HepG2 (cell line): ENCODE measurements around the gene AGTRAP. TPM values are rescaled to one million over a fixed set of nuclear protein-coding genes. Genes with fewer than 3 reads are reported as not detected.
A peak's percentile ranks its signal among the peaks of the same experiment; 100 is the strongest.

Source experiments
- ATAC-seq: fragments of 200-7000 bp; cut with Tn5 transposase; 3 replicates; pipeline ENCODE4 v1.9.1; 2020; ENCODE audit warnings: mild to moderate bottlenecking, moderate library complexity
- BruUV-seq: library from RNA; stranded (reverse); fragments of 400-500 nt; replicated peaks from 2 replicates; lab custom pipeline; 2021; lab: Mats Ljungman, UMichigan
- CTCF ChIA-PET: fragments of 300-600 bp; formaldehyde crosslinking; extraction: SDS; loops from one replicate; lab custom pipeline; 2021; ENCODE audit warnings: low total read pairs, inconsistent platforms, low intra/inter-chr PET ratio; lab: Yijun Ruan, JAX
- POLR2A ChIA-PET: fragments of 350-600 bp; sonication (Branson Sonifier 250); formaldehyde crosslinking; loops from one replicate; lab custom pipeline; 2020; ENCODE audit warnings: antibody characterized with exemption, inconsistent platforms; lab: Yijun Ruan, JAX
- DNase-seq: peaks from one replicate; pipeline ENCODE4 v3.0.0-alpha.2; 2015; ENCODE audit warnings: low spot score
- FAIRE-seq: peaks from 3 replicates; lab custom pipeline; 2011; peaks lifted over from hg19 to GRCh38; lab: Jason Lieb, UNC
- H2AFZ ChIP-seq: one replicate; pipeline ENCODE4 v1.6.1; 2011; ENCODE audit warnings: low read length, inconsistent platforms
- H3K27ac ChIP-seq: fragments of 300-600 bp; 3 replicates; pipeline ENCODE4 v1.8.0; 2011; ENCODE audit warnings: mixed run types, mild to moderate bottlenecking, mixed read lengths, low read length, inconsistent platforms; ENCODE audit not compliant: insufficient read depth; ENCODE audit errors: extremely low read length
- H3K27me3 ChIP-seq, 2 experiments: fragments of 200-600 bp in 1 of 2; 2 replicates in 1 of 2; 3 replicates in 1 of 2; pipeline versions ENCODE4 v1.6.0 to v1.8.0; 2011; ENCODE audit warnings: low read length in 2 of 2, mild to moderate bottlenecking in 2 of 2, moderate library complexity in 2 of 2, inconsistent platforms in 1 of 2; ENCODE audit not compliant: insufficient read depth in 2 of 2, control insufficient read depth in 1 of 2
- H3K36me3 ChIP-seq, 2 experiments: fragments of 200-600 bp in 1 of 2; replicated peaks in 1 of 2; 2 replicates in 1 of 2; 3 replicates in 1 of 2; pipeline versions ENCODE4 v1.5.1 to v1.8.0; 2011; ENCODE audit warnings: low read length in 2 of 2, inconsistent platforms in 1 of 2; ENCODE audit not compliant: insufficient read depth in 2 of 2, control insufficient read depth in 1 of 2
- H3K4me1 ChIP-seq: 2 replicates; pipeline ENCODE4 v1.5.1; 2012; ENCODE audit warnings: low read length, inconsistent platforms; ENCODE audit not compliant: insufficient read depth
- H3K4me2 ChIP-seq: 2 replicates; pipeline ENCODE4 v1.6.0; 2011; ENCODE audit warnings: low read depth, low read length, inconsistent platforms
- H3K4me3 ChIP-seq, 3 experiments: fragments of 200-600 bp in 1 of 3; sonication (generic), shearing (Covaris generic) in 1 of 3; replicated peaks in 1 of 3; 2 replicates each; pipeline ENCODE4 v1.5.1; 2011 to 2016; ENCODE audit warnings: low read length in 3 of 3, inconsistent platforms in 2 of 3, low read depth in 2 of 3, mild to moderate bottlenecking in 2 of 3, control low read depth in 1 of 3, mixed read lengths in 1 of 3; ENCODE audit not compliant: insufficient read depth in 1 of 3
- H3K79me2 ChIP-seq: one replicate; pipeline ENCODE4 v1.6.1; 2011; ENCODE audit warnings: low read length, inconsistent platforms; ENCODE audit not compliant: insufficient read depth
- H3K9ac ChIP-seq: 2 replicates; pipeline ENCODE4 v1.6.0; 2011; ENCODE audit warnings: mild to moderate bottlenecking, low read depth, low read length, inconsistent platforms; ENCODE audit not compliant: insufficient read depth
- H3K9me3 ChIP-seq: 2 replicates; pipeline ENCODE4 v1.5.1; 2012; ENCODE audit warnings: mild to moderate bottlenecking, low read length
- H4K20me1 ChIP-seq: 2 replicates; pipeline ENCODE4 v1.6.0; 2011; ENCODE audit warnings: inconsistent platforms, mild to moderate bottlenecking, low read length, moderate library complexity; ENCODE audit not compliant: insufficient read depth
- FOXA1 ChIP-seq, 2 experiments: fragments of 450-650 bp in 1 of 2; sonication (generic) in 1 of 2; formaldehyde crosslinking in 1 of 2; IDR thresholded peaks; 2 replicates each; pipeline versions ENCODE4 v1.4.0 to v1.6.1; 2016 to 2020; ENCODE audit warnings: missing genetic modification reagents in 1 of 2
- HCFC1 ChIP-seq: fragments of 150-350 bp; IDR thresholded peaks from 2 replicates; pipeline ENCODE4 v1.6.1; 2014; ENCODE audit warnings: low read depth, low read length
- HNRNPLL ChIP-seq: fragments of 200-400 bp; formaldehyde crosslinking; IDR thresholded peaks from 2 replicates; pipeline ENCODE4 v1.6.1; 2017; ENCODE audit warnings: mild to moderate bottlenecking, low read depth, low read length; ENCODE audit not compliant: poor library complexity, severe bottlenecking
- KLF11 ChIP-seq: IDR thresholded peaks from 2 replicates; pipeline ENCODE4 v1.6.1; 2016; ENCODE audit warnings: missing compliant biosample characterization
- MAFF ChIP-seq: IDR thresholded peaks from 2 replicates; pipeline ENCODE4 v1.6.1; 2011; ENCODE audit warnings: low read depth, low read length, improper control_type of control experiment
- MAFK ChIP-seq, 2 experiments: IDR thresholded peaks in 1 of 2; conservative IDR thresholded peaks in 1 of 2; 2 replicates each; pipeline ENCODE4 v1.6.1; 2011; ENCODE audit warnings: improper control_type of control experiment in 2 of 2, low read length in 2 of 2
- MTF2 ChIP-seq: sonication (generic); formaldehyde crosslinking; IDR thresholded peaks from 2 replicates; pipeline ENCODE4 v1.5.0; 2020; ENCODE audit warnings: missing genetic modification reagents, borderline replicate concordance
- NFE2 ChIP-seq: sonication (generic); formaldehyde crosslinking; IDR thresholded peaks from 2 replicates; pipeline ENCODE4 v1.4.0; 2020; ENCODE audit warnings: missing genetic modification reagents
- PHB2 ChIP-seq: fragments of 450-650 bp; IDR thresholded peaks from 2 replicates; pipeline ENCODE4 v1.6.1; 2018; ENCODE audit not compliant: partially characterized antibody
- SP140L ChIP-seq: sonication (generic); formaldehyde crosslinking; IDR thresholded peaks from 2 replicates; pipeline ENCODE4 v1.4.0; 2020; ENCODE audit warnings: missing genetic modification reagents, borderline replicate concordance
- ZNF615 ChIP-seq: sonication (generic); formaldehyde crosslinking; IDR thresholded peaks from 2 replicates; pipeline ENCODE4 v1.5.0; 2020; ENCODE audit warnings: mild to moderate bottlenecking, missing genetic modification reagents, borderline replicate concordance
- ZNF772 ChIP-seq: sonication (generic); formaldehyde crosslinking; IDR thresholded peaks from 2 replicates; pipeline ENCODE4 v1.5.0; 2020; ENCODE audit warnings: mild to moderate bottlenecking, missing genetic modification reagents
- WGBS: methylation state at CpG from one replicate; pipeline ENCODE4 v1.1.6; 2017; ENCODE audit warnings: low lambda C conversion rate; 5-methylcytosine and 5-hydroxymethylcytosine counted together
- in situ Hi-C: cut with HindIII; loops from 2 replicates; pipeline ENCODE4 v1.10.0; 2017; ENCODE audit warnings: low pct_unique_long_range_greater_than_20kb; ENCODE audit not compliant: extremely low pct_ligation_motif_present
- intact Hi-C: fragments of 100-400 bp; cut with micrococcal nuclease; formaldehyde crosslinking; loops from one replicate; pipeline ENCODE4 v1.10.0; 2022; ENCODE audit not compliant: unreplicated experiment
- polyA plus RNA-seq, 8 experiments: library from polyadenylated mRNA; depleted of rRNA in 3 of 8; stranded (reverse) in 7 of 8; unstranded in 1 of 8; fragments of >200 nt; fragmentation: Illumina TruSeq in 4 of 8; extraction: Trizol in 4 of 8; gene quantifications; 2 replicates each; pipeline versions ENCODE4 v1.2.1 to v1.2.3, GENCODE V29; 2011 to 2016; ENCODE audit warnings: low read depth in 4 of 8, missing spikeins in 1 of 8, mixed read lengths in 1 of 8; ENCODE audit not compliant: insufficient read depth in 1 of 8
- total RNA-seq, 5 experiments: library from RNA; depleted of rRNA; stranded (reverse); fragments of >200 nt; fragmentation: Illumina TruSeq; extraction: Trizol; gene quantifications; 2 replicates each; pipeline ENCODE4 v1.2.3, GENCODE V29; 2016; ENCODE audit warnings: low read depth in 1 of 5
- TF ChIP-seq, protein P1 (sequence below): sonication (generic); formaldehyde crosslinking; conservative IDR thresholded peaks from 2 replicates; pipeline ENCODE4 v1.4.0; 2020; ENCODE audit warnings: missing genetic modification reagents
- TF ChIP-seq, protein P2 (sequence below): fragments of 450-650 bp; IDR thresholded peaks from 2 replicates; pipeline ENCODE4 v1.6.1; 2017
- TF ChIP-seq, protein P3 (sequence below): sonication (generic); formaldehyde crosslinking; IDR thresholded peaks from 2 replicates; pipeline ENCODE4 v1.5.0; 2020; ENCODE audit warnings: missing genetic modification reagents

AGTRAP gene
- total and polyA plus RNA-seq, 2 of the 13 experiments (the other 11 are each of a cell fraction or from before 2014, with no cell fraction given) = 28.3 to 32.0 TPM

DNA sequence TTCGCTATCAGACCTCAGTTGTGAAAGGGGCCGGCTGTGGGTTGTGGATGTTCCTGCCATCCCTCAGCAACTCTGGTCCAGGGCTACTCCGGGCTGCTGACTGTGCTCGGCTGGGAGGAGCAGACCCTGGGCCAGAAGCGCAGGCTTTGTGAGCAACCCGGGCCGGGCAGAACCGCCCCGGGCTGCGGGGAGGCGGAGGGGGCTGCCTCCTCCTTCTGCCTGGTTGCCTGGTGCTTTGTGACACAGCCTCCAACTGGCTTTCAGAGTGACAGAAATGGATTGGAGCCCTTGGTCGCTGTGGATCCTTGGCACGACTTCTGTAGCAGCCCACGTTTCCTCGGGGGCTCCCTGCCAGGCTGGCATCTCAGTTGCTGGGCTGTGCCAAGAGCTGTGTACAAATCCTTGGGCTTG, 34.4 kb upstream of the AGTRAP start:
- intact Hi-C loops = no loop called here
- 52% methylated on average over 5 of the region's 15 CpGs for WGBS

DNA sequence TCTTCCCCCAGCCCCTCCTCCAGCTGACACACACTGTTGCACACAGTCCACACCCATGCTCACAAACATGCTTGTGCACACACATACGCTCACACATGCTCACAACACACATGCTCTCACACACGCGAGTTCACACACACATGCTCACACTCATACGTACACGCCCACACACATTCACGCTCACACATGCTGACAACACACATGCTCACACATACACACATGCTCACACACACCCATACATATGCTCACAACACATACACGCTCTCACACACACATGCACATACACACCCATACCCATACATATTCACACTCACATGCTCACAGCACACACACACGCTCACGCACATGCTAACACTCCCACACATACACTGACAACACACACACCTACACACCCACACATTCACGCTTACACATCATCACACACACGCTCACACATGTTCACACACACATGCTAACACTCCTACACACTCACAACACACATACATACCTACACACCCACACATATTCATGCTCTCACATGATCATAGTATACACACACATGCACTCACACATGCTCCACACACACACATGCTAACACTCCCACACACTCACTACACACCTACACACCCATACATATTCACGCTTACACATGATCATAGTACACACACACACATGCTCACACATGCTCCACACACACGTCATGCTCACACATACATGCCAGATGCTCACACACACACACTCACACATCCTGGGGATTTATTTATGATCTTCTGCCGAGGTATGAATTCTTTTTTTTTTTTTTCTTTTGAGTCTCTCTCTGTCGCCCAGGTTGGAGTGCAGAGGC, 33.7 kb upstream of the AGTRAP start:
- Histone ChIP-seq H3K4me1 (peaks cover under 1% of the 10 kb centered on the region), H3K36me3 (no peaks in the 10 kb centered on the region), H3K4me2 (no peak overlapping the region), H2AFZ (no peak overlapping the region), H3K4me3 (no peak overlapping the region), H3K79me2 (no peaks in the 10 kb centered on the region), H3K9ac (no peak overlapping the region), H4K20me1 (no peaks in the 10 kb centered on the region), H3K27me3 (peaks cover 18 to 76% of the 10 kb centered on the region in 2 experiments), H3K27ac (no peak overlapping the region), H3K9me3 (no peaks in the 10 kb centered on the region)
- ChIA-PET CTCF (no interaction called here), POLR2A (no interaction called here)
- intact Hi-C loops (no loop called here), in situ Hi-C loops (no loop called here)
- FAIRE-seq (no peak), ATAC-seq (no peak), DNase-seq (no peak)
- no TSS peak for BruUV-seq
- 44% methylated on average over 15 of the region's 15 CpGs for WGBS
- TF ChIP-seq ZNF772 (CRISPR knock-in tag) (no peak), NFE2 (CRISPR knock-in tag) (no peak), PHB2 (peak; percentile 24), HCFC1 (no peak), KLF11 (CRISPR knock-in tag) (no peak), ZNF615 (CRISPR knock-in tag) (no peak), FOXA1 (IDR thresholded peaks at IDR 0.05) (0 out of 2 replicates have a peak, but pooled peaks have one; percentile 19), FOXA1 (CRISPR knock-in tag; IDR thresholded peaks at IDR 0.05) (no peak), MAFF (no peak)
- TF ChIP-seq, protein P1, sequence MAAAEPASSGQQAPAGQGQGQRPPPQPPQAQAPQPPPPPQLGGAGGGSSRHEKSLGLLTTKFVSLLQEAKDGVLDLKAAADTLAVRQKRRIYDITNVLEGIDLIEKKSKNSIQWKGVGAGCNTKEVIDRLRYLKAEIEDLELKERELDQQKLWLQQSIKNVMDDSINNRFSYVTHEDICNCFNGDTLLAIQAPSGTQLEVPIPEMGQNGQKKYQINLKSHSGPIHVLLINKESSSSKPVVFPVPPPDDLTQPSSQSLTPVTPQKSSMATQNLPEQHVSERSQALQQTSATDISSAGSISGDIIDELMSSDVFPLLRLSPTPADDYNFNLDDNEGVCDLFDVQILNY (CRISPR knock-in tag) = no peak
- TF ChIP-seq, protein P2, sequence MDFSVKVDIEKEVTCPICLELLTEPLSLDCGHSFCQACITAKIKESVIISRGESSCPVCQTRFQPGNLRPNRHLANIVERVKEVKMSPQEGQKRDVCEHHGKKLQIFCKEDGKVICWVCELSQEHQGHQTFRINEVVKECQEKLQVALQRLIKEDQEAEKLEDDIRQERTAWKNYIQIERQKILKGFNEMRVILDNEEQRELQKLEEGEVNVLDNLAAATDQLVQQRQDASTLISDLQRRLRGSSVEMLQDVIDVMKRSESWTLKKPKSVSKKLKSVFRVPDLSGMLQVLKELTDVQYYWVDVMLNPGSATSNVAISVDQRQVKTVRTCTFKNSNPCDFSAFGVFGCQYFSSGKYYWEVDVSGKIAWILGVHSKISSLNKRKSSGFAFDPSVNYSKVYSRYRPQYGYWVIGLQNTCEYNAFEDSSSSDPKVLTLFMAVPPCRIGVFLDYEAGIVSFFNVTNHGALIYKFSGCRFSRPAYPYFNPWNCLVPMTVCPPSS = peak; percentile 73; the same call in 1 of the 2 replicates

More for the DNA sequence above, 34.4 kb upstream of the AGTRAP start:
- Histone ChIP-seq H3K27me3 (peaks cover 18 to 75% of the 10 kb centered on the region in 2 experiments), H3K36me3 (no peaks in the 10 kb centered on the region), H3K4me2 (no peak overlapping the region), H3K4me3 (no peak overlapping the region), H3K4me1 (no peaks in the 10 kb centered on the region), H3K79me2 (no peaks in the 10 kb centered on the region), H3K9ac (no peak overlapping the region), H3K9me3 (no peaks in the 10 kb centered on the region), H4K20me1 (no peaks in the 10 kb centered on the region), H3K27ac (no peak overlapping the region), H2AFZ (no peak overlapping the region)
- ChIA-PET CTCF (no interaction called here), POLR2A (no interaction called here)
- TF ChIP-seq MTF2 (CRISPR knock-in tag) = no peak
- TF ChIP-seq SP140L (CRISPR knock-in tag) = no peak
- TF ChIP-seq MAFK (conservative IDR thresholded peaks at IDR 0.05 in 1 of 2, IDR thresholded peaks at IDR 0.05 in 1 of 2; ENCODE audit: low read length in 2 of 2) = no peak
- no peak for TF ChIP-seq HNRNPLL
- TF ChIP-seq, protein P3, sequence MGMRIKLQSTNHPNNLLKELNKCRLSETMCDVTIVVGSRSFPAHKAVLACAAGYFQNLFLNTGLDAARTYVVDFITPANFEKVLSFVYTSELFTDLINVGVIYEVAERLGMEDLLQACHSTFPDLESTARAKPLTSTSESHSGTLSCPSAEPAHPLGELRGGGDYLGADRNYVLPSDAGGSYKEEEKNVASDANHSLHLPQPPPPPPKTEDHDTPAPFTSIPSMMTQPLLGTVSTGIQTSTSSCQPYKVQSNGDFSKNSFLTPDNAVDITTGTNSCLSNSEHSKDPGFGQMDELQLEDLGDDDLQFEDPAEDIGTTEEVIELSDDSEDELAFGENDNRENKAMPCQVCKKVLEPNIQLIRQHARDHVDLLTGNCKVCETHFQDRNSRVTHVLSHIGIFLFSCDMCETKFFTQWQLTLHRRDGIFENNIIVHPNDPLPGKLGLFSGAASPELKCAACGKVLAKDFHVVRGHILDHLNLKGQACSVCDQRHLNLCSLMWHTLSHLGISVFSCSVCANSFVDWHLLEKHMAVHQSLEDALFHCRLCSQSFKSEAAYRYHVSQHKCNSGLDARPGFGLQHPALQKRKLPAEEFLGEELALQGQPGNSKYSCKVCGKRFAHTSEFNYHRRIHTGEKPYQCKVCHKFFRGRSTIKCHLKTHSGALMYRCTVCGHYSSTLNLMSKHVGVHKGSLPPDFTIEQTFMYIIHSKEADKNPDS (CRISPR knock-in tag) = no peak
- FAIRE-seq (no peak), ATAC-seq (no peak), DNase-seq (no peak)
- BruUV-seq = no TSS peak
- in situ Hi-C loops = no loop called here
